OCI-LY3 (cell line): Measurements from ENCODE around the gene HBG2.
"Not testable (repeated sequence)": the region's sequence is repeated elsewhere in the genome, so short reads cannot be mapped to it uniquely, and the experiment has no call there.

Source experiments
- CTCF ChIP-seq: fragments of 200-600, 300-600 bp; sonication (generic); IDR thresholded peaks from 2 replicates; pipeline ENCODE4 v1.5.1; 2014; ENCODE audit warnings: antibody characterized with exemption, low read length, low read depth
- EZH2phosphoT487 ChIP-seq: fragments of 200-600 bp; shearing (Covaris generic); IDR thresholded peaks from 2 replicates; pipeline ENCODE4 v1.6.1; 2018; ENCODE audit warnings: antibody characterized with exemption, mixed run types, low read depth

DNA sequence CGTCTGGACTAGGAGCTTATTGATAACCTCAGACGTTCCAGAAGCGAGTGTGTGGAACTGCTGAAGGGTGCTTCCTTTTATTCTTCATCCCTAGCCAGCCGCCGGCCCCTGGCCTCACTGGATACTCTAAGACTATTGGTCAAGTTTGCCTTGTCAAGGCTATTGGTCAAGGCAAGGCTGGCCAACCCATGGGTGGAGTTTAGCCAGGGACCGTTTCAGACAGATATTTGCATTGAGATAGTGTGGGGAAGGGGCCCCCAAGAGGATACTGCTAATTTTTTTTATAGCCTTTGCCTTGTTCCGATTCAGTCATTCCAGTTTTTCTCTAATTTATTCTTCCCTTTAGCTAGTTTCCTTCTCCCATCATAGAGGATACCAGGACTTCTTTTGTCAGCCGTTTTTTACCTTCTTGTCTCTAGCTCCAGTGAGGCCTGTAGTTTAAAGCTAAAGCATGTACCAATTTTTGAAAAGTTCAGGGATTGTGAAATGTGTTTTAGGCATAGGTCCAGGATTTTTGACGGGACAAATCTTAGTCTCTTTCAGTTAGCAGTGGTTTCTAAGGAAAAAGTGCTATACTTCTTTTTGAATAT, 4.7 kb downstream of the HBG2 start, which contains the start of gene HBG1:
- TF ChIP-seq CTCF, EZH2phosphoT487: not testable (repeated sequence)
